K562 (cell line): ENCODE results near the gene DHDDS. TPM values are rescaled to one million over a fixed set of nuclear protein-coding genes. Genes with fewer than 3 reads are reported as not detected.

Source experiments
- ATAC-seq: fragments of 200-7000 bp; cut with Tn5 transposase; 3 replicates; pipeline ENCODE4 v1.9.1; 2020; ENCODE audit warnings: moderate library complexity
- BruUV-seq: library from RNA; stranded (reverse); fragments of 400-500 nt; replicated peaks from 2 replicates; lab custom pipeline; 2021; lab: Mats Ljungman, UMichigan
- CTCF ChIA-PET: fragments of 300-600 bp; formaldehyde crosslinking; extraction: SDS; loops from one replicate; lab custom pipeline; 2021; ENCODE audit warnings: low intra/inter-chr PET ratio; lab: Yijun Ruan, JAX
- POLR2A ChIA-PET: fragments of 300-600, 350-650 bp; sonication (Branson Sonifier 250); formaldehyde crosslinking; extraction: SDS; loops from one replicate; lab custom pipeline; 2021; ENCODE audit warnings: antibody characterized with exemption, inconsistent platforms; lab: Yijun Ruan, JAX
- DNase-seq, 4 experiments: peaks; one replicate each; pipeline versions ENCODE4 v3.0.0 to v3.0.0-alpha.2; 2011 to 2018; ENCODE audit warnings: low spot score in 3 of 4, mixed read lengths in 3 of 4; ENCODE audit errors: extremely low read depth in 1 of 4
- FAIRE-seq: peaks from 2 replicates; lab custom pipeline; 2011; peaks lifted over from hg19 to GRCh38; lab: Jason Lieb, UNC
- H2AFZ ChIP-seq: 2 replicates; pipeline ENCODE4 v1.6.0; 2011; ENCODE audit warnings: low read depth, low read length, control low read depth, inconsistent platforms
- H3K27ac ChIP-seq: fragments of 200-600 bp; 3 replicates; pipeline ENCODE4 v1.8.0; 2011; ENCODE audit warnings: low read depth, mild to moderate bottlenecking, control low read depth, inconsistent platforms, low read length, moderate library complexity, mixed read lengths; ENCODE audit errors: extremely low read depth
- H3K27me3 ChIP-seq, 2 experiments: fragments of 300-600 bp in 1 of 2; 2 replicates in 1 of 2; 3 replicates in 1 of 2; pipeline versions ENCODE4 v1.6.0 to v1.8.0; 2011; ENCODE audit warnings: inconsistent platforms in 2 of 2, low read length in 2 of 2, mild to moderate bottlenecking in 1 of 2, mixed read lengths in 1 of 2, moderate library complexity in 1 of 2; ENCODE audit not compliant: control insufficient read depth in 2 of 2, insufficient read depth in 2 of 2
- H3K36me3 ChIP-seq: fragments of 300-600 bp; 3 replicates; pipeline ENCODE4 v1.8.0; 2011; ENCODE audit warnings: mild to moderate bottlenecking, low read length, inconsistent platforms; ENCODE audit not compliant: control insufficient read depth, insufficient read depth
- H3K4me1 ChIP-seq, 2 experiments: fragments of 200-600 bp in 1 of 2; replicated peaks in 1 of 2; 2 replicates in 1 of 2; 3 replicates in 1 of 2; pipeline versions ENCODE4 v1.5.1 to v1.8.0; 2011; ENCODE audit warnings: inconsistent platforms in 2 of 2, low read length in 2 of 2, mild to moderate bottlenecking in 1 of 2, mixed read lengths in 1 of 2, moderate library complexity in 1 of 2; ENCODE audit not compliant: control insufficient read depth in 2 of 2, insufficient read depth in 2 of 2
- H3K4me2 ChIP-seq: 2 replicates; pipeline ENCODE4 v1.6.1; 2011; ENCODE audit warnings: low read length, control low read depth, inconsistent platforms, mixed read lengths; ENCODE audit not compliant: insufficient read depth
- H3K4me3 ChIP-seq: fragments of 200-600 bp; sonication (generic), shearing (Covaris generic); 2 replicates; pipeline ENCODE4 v1.5.1; 2016; ENCODE audit warnings: control low read depth, inconsistent platforms
- H3K79me2 ChIP-seq: fragments of 200-600 bp; 3 replicates; pipeline ENCODE4 v1.8.0; 2011; ENCODE audit warnings: low read length, inconsistent platforms; ENCODE audit not compliant: control insufficient read depth, insufficient read depth
- H3K9ac ChIP-seq, 2 experiments: 2 replicates each; pipeline versions ENCODE4 v1.6.0 to v1.6.1; 2011; ENCODE audit warnings: low read depth in 2 of 2, low read length in 2 of 2, control low read depth in 1 of 2, inconsistent platforms in 1 of 2, mild to moderate bottlenecking in 1 of 2, mixed read lengths in 1 of 2; ENCODE audit not compliant: insufficient read depth in 1 of 2
- H3K9me1 ChIP-seq: one replicate; pipeline ENCODE4 v1.6.0; 2011; ENCODE audit warnings: inconsistent platforms, mild to moderate bottlenecking, low read length, moderate library complexity; ENCODE audit not compliant: control insufficient read depth, insufficient read depth
- H3K9me3 ChIP-seq: replicated peaks from 2 replicates; pipeline ENCODE4 v1.5.1; 2011; ENCODE audit warnings: low read depth, low read length, inconsistent platforms; ENCODE audit not compliant: control insufficient read depth, insufficient read depth
- H4K20me1 ChIP-seq: replicated peaks from 2 replicates; pipeline ENCODE4 v1.6.1; 2011; ENCODE audit warnings: low read length, inconsistent platforms, mixed read lengths; ENCODE audit not compliant: control insufficient read depth, insufficient read depth
- KDM5B ChIP-seq: fragments of 200-600 bp; sonication (generic); IDR thresholded peaks from 2 replicates; pipeline ENCODE4 v1.6.1; 2012; ENCODE audit warnings: low read depth, mild to moderate bottlenecking, moderate library complexity, low read length, control low read depth, inconsistent platforms; ENCODE audit not compliant: insufficient replicate concordance
- MYC ChIP-seq, 2 experiments: fragments of 250-450 bp in 1 of 2; sonication (Bioruptor Pico) in 1 of 2; IDR thresholded peaks; 2 replicates each; pipeline versions ENCODE4 v1.5.1 to v1.6.1; 2012 to 2021; ENCODE audit warnings: low read depth in 2 of 2, borderline replicate concordance in 1 of 2, improper control_type of control experiment in 1 of 2, low read length in 1 of 2, mild to moderate bottlenecking in 1 of 2, moderate library complexity in 1 of 2
- NFYB ChIP-seq: IDR thresholded peaks from 2 replicates; pipeline ENCODE4 v1.6.1; 2011; ENCODE audit warnings: mild to moderate bottlenecking, moderate library complexity; ENCODE audit not compliant: insufficient read length; ENCODE audit errors: extremely low read depth
- NR4A1 ChIP-seq, 2 experiments: fragments of 250-450 bp in 1 of 2; fragments of 450-650 bp in 1 of 2; sonication (Bioruptor Pico) in 1 of 2; IDR thresholded peaks; 2 replicates each; pipeline versions ENCODE4 v1.4.0 to v1.6.1; 2016 to 2020; ENCODE audit warnings: mild to moderate bottlenecking in 2 of 2, missing compliant biosample characterization in 1 of 2, missing genetic modification characterization in 1 of 2, moderate library complexity in 1 of 2
- U2AF1 ChIP-seq: fragments of 200-400 bp; formaldehyde crosslinking; optimal IDR thresholded peaks from 2 replicates; pipeline ENCODE3; 2017; ENCODE audit warnings: mild to moderate bottlenecking, low read depth, low read length, moderate library complexity
- ZNF766 ChIP-seq: fragments of 200-800 bp; sonication (Bioruptor generic); conservative IDR thresholded peaks from 2 replicates; pipeline ENCODE4 v1.6.1; 2016; ENCODE audit warnings: missing genetic modification characterization, missing compliant biosample characterization
- WGBS: fragments of 100-300 bp; shearing (Covaris generic); methylation state at CpG from one replicate; pipeline ENCODE4 v1.1.6; 2016; ENCODE audit warnings: low coverage, mixed read lengths; ENCODE audit not compliant: insufficient coverage; ENCODE audit errors: missing lambda C conversion rate; 5-methylcytosine and 5-hydroxymethylcytosine counted together
- in situ Hi-C: fragments of 300-500 bp; cut with MboI; formaldehyde crosslinking; loops from 4 replicates; pipeline ENCODE4 v1.15.0; 2018; ENCODE audit warnings: inconsistent platforms, mixed read lengths
- intact Hi-C: fragments of 100-400 bp; cut with micrococcal nuclease; formaldehyde crosslinking; loops from 2 replicates; pipeline ENCODE4 v1.14.2; 2022
- polyA plus RNA-seq, 8 experiments: library from polyadenylated mRNA; depleted of rRNA in 4 of 8; stranded (reverse) in 5 of 8; unstranded in 3 of 8; fragments of >200 nt; fragmentation: Nextera tagmentation in 2 of 8; fragmentation: Illumina TruSeq in 1 of 8; extraction: Ambion mirVana in 2 of 8; extraction: Trizol in 1 of 8; gene quantifications; 2 replicates each; pipeline versions ENCODE4 v1.2.1 to v1.2.3, GENCODE V29; 2011 to 2014; ENCODE audit warnings: inconsistent platforms in 1 of 8, missing spikeins in 1 of 8
- total RNA-seq, 7 experiments: library from RNA; depleted of rRNA in 6 of 7; stranded (reverse); fragments of >200 nt in 6 of 7; fragmentation: Illumina TruSeq in 2 of 7; extraction: Trizol in 2 of 7; gene quantifications; 2 replicates each; pipeline versions ENCODE4 v1.2.1 to v1.2.3, GENCODE V29; 2011 to 2021; ENCODE audit warnings: low replicate concordance in 1 of 7
- TF ChIP-seq, protein P1 (sequence below), 2 experiments: fragments of 450-650 bp in 1 of 2; IDR thresholded peaks; 2 replicates each; pipeline ENCODE4 v1.6.1; 2011 to 2017; ENCODE audit warnings: low read depth in 2 of 2, antibody characterized with exemption in 1 of 2, borderline replicate concordance in 1 of 2, low read length in 1 of 2, mild to moderate bottlenecking in 1 of 2, mixed read lengths in 1 of 2; ENCODE audit not compliant: control insufficient read depth in 1 of 2
- TF ChIP-seq, protein P2 (sequence below): fragments of 200-800 bp; sonication (Bioruptor generic); IDR thresholded peaks from 2 replicates; pipeline ENCODE4 v1.6.1; 2017; ENCODE audit warnings: missing genetic modification characterization, missing compliant biosample characterization
- TF ChIP-seq, protein P3 (sequence below): sonication (generic); formaldehyde crosslinking; IDR thresholded peaks from 2 replicates; pipeline ENCODE4 v1.8.0; 2023; ENCODE audit warnings: mild to moderate bottlenecking, missing genetic modification reagents
- TF ChIP-seq, protein P4 (sequence below): fragments of 450-650 bp; conservative IDR thresholded peaks from 2 replicates; pipeline ENCODE4 v1.6.1; 2016; ENCODE audit warnings: missing genetic modification characterization, low read depth, mild to moderate bottlenecking, missing compliant biosample characterization, moderate library complexity

DHDDS gene
- total and polyA plus RNA-seq, 9 of the 15 experiments (the other 6 are each of a cell fraction or from before 2014, with no cell fraction given) = 33.3 to 55.0 (median 44.3) TPM

DNA sequence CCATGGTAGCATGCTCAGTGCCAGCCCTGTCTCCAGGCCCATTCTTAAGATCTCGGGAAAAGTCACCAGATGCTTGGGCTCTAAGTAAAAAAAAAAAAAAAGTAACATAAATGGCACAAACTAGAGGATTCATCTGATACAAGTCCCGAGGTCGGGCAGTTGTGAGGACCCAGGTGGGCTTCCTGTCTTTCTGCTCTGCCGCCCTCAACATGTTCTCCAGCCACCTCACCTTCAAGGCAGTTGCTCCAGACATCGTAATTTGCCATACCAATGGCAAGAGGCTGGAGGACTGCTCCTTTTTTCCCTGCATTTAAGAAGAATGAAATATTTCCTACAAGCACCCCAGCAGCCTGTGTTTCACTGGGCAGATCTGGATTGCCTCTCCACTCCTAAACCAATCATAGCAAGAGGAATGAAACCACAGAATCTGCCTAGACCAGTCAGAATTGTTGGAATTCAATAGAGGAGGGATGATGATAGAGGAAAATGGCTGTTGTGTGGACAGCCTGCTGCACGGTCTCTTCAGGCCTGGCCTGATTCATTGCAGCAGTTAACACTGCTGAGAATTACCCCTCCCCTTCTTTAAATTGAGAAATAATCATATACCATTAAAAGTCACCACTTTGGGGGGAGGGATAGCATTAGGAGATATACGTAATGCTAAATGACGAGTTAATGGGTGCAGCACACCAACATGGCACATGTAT is 45.5 kb downstream of the DHDDS start:
- Histone ChIP-seq H3K9ac (no peak overlapping the region), H3K4me1 (peaks cover 20 to 23% of the 10 kb centered on the region in 2 experiments; a peak in 4 of 5 replicates), H4K20me1 (peaks cover 13% of the 10 kb centered on the region), H3K79me2 (peaks cover 24% of the 10 kb centered on the region), H3K4me2 (no peak overlapping the region), H2AFZ (no peak overlapping the region), H3K9me1 (no peaks in the 10 kb centered on the region), H3K27me3 (no peaks in the 10 kb centered on the region), H3K4me3 (no peak overlapping the region), H3K9me3 (no peaks in the 10 kb centered on the region), H3K36me3 (peaks cover 42% of the 10 kb centered on the region), H3K27ac (peak overlapping the region; percentile 15; the same call in 1 of the 3 replicates)
- peak; percentile 18 for ATAC-seq
- peak in 1 of 4 experiments; percentile 32 for DNase-seq
- ChIA-PET POLR2A (interaction anchor here (0.6 to 1.8 kb wide), 6 partner anchors 9 to 310 kb away, joined by 3 to 11 read pairs (median 4); partner anchors contain the start of genes LIN28A and PIGV), CTCF (no interaction called here)
- 71% methylated on average over 8 of the region's 8 CpGs for whole genome bisulfite sequencing
- in situ Hi-C loops (no loop called here), intact Hi-C loops (no loop called here)
- peak; percentile 57 for FAIRE-seq
- BruUV-seq = no TSS peak
- TF ChIP-seq, protein P1, sequence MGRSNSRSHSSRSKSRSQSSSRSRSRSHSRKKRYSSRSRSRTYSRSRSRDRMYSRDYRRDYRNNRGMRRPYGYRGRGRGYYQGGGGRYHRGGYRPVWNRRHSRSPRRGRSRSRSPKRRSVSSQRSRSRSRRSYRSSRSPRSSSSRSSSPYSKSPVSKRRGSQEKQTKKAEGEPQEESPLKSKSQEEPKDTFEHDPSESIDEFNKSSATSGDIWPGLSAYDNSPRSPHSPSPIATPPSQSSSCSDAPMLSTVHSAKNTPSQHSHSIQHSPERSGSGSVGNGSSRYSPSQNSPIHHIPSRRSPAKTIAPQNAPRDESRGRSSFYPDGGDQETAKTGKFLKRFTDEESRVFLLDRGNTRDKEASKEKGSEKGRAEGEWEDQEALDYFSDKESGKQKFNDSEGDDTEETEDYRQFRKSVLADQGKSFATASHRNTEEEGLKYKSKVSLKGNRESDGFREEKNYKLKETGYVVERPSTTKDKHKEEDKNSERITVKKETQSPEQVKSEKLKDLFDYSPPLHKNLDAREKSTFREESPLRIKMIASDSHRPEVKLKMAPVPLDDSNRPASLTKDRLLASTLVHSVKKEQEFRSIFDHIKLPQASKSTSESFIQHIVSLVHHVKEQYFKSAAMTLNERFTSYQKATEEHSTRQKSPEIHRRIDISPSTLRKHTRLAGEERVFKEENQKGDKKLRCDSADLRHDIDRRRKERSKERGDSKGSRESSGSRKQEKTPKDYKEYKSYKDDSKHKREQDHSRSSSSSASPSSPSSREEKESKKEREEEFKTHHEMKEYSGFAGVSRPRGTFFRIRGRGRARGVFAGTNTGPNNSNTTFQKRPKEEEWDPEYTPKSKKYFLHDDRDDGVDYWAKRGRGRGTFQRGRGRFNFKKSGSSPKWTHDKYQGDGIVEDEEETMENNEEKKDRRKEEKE (IDR thresholded peaks at IDR 0.05; ENCODE audit: borderline replicate concordance in 1 of 2, control insufficient read depth in 1 of 2, low read depth in 2 of 2, low read length in 1 of 2) = 0 out of 4 replicates have a peak, but pooled peaks of 1 of the 2 experiments have one; percentile 9
- TF ChIP-seq ZNF766 (CRISPR knock-in tag) (peak; percentile 51; the same call in 1 of the 2 replicates), NFYB (peak; percentile 39), NR4A1 (CRISPR knock-in tag; IDR thresholded peaks at IDR 0.05) (no peak), NR4A1 (tag; IDR thresholded peaks at IDR 0.05) (0 out of 2 replicates have a peak, but pooled peaks have one; percentile 28), MYC (IDR thresholded peaks at IDR 0.05; ENCODE audit: low read depth, low read length) (no peak), MYC (CRISPR knock-in tag; IDR thresholded peaks at IDR 0.05; ENCODE audit: borderline replicate concordance, low read depth) (0 out of 2 replicates have a peak, but pooled peaks have one; percentile 41), KDM5B (peak; percentile 32), U2AF1 (no peak)
- TF ChIP-seq, protein P2, sequence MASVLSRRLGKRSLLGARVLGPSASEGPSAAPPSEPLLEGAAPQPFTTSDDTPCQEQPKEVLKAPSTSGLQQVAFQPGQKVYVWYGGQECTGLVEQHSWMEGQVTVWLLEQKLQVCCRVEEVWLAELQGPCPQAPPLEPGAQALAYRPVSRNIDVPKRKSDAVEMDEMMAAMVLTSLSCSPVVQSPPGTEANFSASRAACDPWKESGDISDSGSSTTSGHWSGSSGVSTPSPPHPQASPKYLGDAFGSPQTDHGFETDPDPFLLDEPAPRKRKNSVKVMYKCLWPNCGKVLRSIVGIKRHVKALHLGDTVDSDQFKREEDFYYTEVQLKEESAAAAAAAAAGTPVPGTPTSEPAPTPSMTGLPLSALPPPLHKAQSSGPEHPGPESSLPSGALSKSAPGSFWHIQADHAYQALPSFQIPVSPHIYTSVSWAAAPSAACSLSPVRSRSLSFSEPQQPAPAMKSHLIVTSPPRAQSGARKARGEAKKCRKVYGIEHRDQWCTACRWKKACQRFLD (CRISPR knock-in tag) = peak; percentile 66; the same call in 1 of the 2 replicates
- TF ChIP-seq, protein P3, sequence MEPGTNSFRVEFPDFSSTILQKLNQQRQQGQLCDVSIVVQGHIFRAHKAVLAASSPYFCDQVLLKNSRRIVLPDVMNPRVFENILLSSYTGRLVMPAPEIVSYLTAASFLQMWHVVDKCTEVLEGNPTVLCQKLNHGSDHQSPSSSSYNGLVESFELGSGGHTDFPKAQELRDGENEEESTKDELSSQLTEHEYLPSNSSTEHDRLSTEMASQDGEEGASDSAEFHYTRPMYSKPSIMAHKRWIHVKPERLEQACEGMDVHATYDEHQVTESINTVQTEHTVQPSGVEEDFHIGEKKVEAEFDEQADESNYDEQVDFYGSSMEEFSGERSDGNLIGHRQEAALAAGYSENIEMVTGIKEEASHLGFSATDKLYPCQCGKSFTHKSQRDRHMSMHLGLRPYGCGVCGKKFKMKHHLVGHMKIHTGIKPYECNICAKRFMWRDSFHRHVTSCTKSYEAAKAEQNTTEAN (CRISPR knock-in tag) = no peak
- TF ChIP-seq, protein P4, sequence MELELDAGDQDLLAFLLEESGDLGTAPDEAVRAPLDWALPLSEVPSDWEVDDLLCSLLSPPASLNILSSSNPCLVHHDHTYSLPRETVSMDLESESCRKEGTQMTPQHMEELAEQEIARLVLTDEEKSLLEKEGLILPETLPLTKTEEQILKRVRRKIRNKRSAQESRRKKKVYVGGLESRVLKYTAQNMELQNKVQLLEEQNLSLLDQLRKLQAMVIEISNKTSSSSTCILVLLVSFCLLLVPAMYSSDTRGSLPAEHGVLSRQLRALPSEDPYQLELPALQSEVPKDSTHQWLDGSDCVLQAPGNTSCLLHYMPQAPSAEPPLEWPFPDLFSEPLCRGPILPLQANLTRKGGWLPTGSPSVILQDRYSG = 0 out of 2 replicates have a peak, but pooled peaks have one; percentile 56
